ENCODE measurements around the gene LRRC1.
"Not testable (repeated sequence)": the region's sequence is repeated elsewhere in the genome, so short reads cannot be mapped to it uniquely, and the experiment has no call there.

Gene LRRC1

GRCh38 chr6:53805725-53806124 is 10.9 kb downstream of the LRRC1 start:
- Histone ChIP-seq H3K4me1 (ENCODE audit: insufficient read depth, insufficient read length) (no peaks in the 10 kb centered on the region), H3K4me3 (ENCODE audit: insufficient read length, low read depth) (no peak overlapping the region), H3K36me3 (ENCODE audit: insufficient read depth, insufficient read length, low read length) (no peaks in the 10 kb centered on the region), H3K27me3 (ENCODE audit: insufficient read depth, insufficient read length) (no peaks in the 10 kb centered on the region), H3K9ac (ENCODE audit: insufficient read length, low read depth) (no peak overlapping the region), H3K9me3 (ENCODE audit: insufficient read depth, low read length) (0 out of 2 replicates have a peak, but pooled peaks cover 3% of the 10 kb centered on the region)
- no peak for TF ChIP-seq ZNF274 (IDR thresholded peaks at IDR 0.05; ENCODE audit: low read depth, low read length)
- TF ChIP-seq YY1 (IDR thresholded peaks at IDR 0.05; ENCODE audit: insufficient read depth, insufficient read length): no peak
- TF ChIP-seq SUZ12 (IDR thresholded peaks at IDR 0.05; ENCODE audit: extremely low read depth, insufficient read depth, insufficient read length): no peak
- no peak for DNase-seq (ENCODE audit: low read depth, low spot score)

GRCh38 chr6:53807606-53808005 is 12.8 kb downstream of the LRRC1 start:
- not testable (repeated sequence) for H3K36me3 ChIP-seq (ENCODE audit: insufficient read depth, insufficient read length, low read length); H3K4me1 ChIP-seq (ENCODE audit: insufficient read depth, insufficient read length)

GRCh38 chr6:53808302-53808881 is 13.6 kb downstream of the LRRC1 start:
- Histone ChIP-seq H3K27me3 (ENCODE audit: insufficient read depth, insufficient read length) (no peaks in the 10 kb centered on the region), H3K4me1 (ENCODE audit: insufficient read depth, insufficient read length) (peaks cover 2% of the 10 kb centered on the region), H3K36me3 (ENCODE audit: insufficient read depth, insufficient read length, low read length) (no peaks in the 10 kb centered on the region), H3K9ac (ENCODE audit: insufficient read length, low read depth) (no peak overlapping the region), H3K4me3 (ENCODE audit: insufficient read length, low read depth) (no peak overlapping the region), H3K9me3 (ENCODE audit: insufficient read depth, low read length) (0 out of 2 replicates have a peak, but pooled peaks cover 3% of the 10 kb centered on the region)
- no peak for DNase-seq (ENCODE audit: low read depth, low spot score)
- no peak for TF ChIP-seq YY1 (IDR thresholded peaks at IDR 0.05; ENCODE audit: insufficient read depth, insufficient read length)

More at GRCh38 chr6:53807606-53808005, 12.8 kb downstream of the LRRC1 start:
- not testable (repeated sequence) for H3K9ac ChIP-seq (ENCODE audit: insufficient read length, low read depth); DNase-seq (ENCODE audit: low read depth, low spot score); H3K9me3 ChIP-seq (ENCODE audit: insufficient read depth, low read length); H3K27me3 ChIP-seq (ENCODE audit: insufficient read depth, insufficient read length); H3K4me3 ChIP-seq (ENCODE audit: insufficient read length, low read depth)

- Histone ChIP-seq H3K4me1 (ENCODE audit: insufficient read depth, insufficient read length) (peaks cover 2% of the 10 kb centered on the region), H3K4me3 (ENCODE audit: insufficient read length, low read depth) (no peak overlapping the region), H3K36me3 (ENCODE audit: insufficient read depth, insufficient read length, low read length) (no peaks in the 10 kb centered on the region), H3K9ac (ENCODE audit: insufficient read length, low read depth) (no peak overlapping the region), H3K9me3 (ENCODE audit: insufficient read depth, low read length) (0 out of 2 replicates have a peak, but pooled peaks cover 3% of the 10 kb centered on the region), H3K27me3 (ENCODE audit: insufficient read depth, insufficient read length) (no peaks in the 10 kb centered on the region)
- no peak for TF ChIP-seq ZNF274 (IDR thresholded peaks at IDR 0.05; ENCODE audit: low read depth, low read length)
- TF ChIP-seq YY1 (IDR thresholded peaks at IDR 0.05; ENCODE audit: insufficient read depth, insufficient read length): no peak
- no peak for TF ChIP-seq SUZ12 (IDR thresholded peaks at IDR 0.05; ENCODE audit: extremely low read depth, insufficient read depth, insufficient read length)
- DNase-seq (ENCODE audit: low read depth, low spot score): no peak
Measured at GRCh38 chr6:53809691-53810090, 14.9 kb downstream of the LRRC1 start.

GRCh38 chr6:53811082-53811481 is 16.3 kb downstream of the LRRC1 start:
- no peak overlapping the region for H3K9ac ChIP-seq (ENCODE audit: insufficient read length, low read depth)
- no peaks in the 10 kb centered on the region for H3K36me3 ChIP-seq (ENCODE audit: insufficient read depth, insufficient read length, low read length)
- peaks cover 2% of the 10 kb centered on the region for H3K4me1 ChIP-seq (ENCODE audit: insufficient read depth, insufficient read length)
- 0 out of 2 replicates have a peak, but pooled peaks cover 3% of the 10 kb centered on the region for H3K9me3 ChIP-seq (ENCODE audit: insufficient read depth, low read length)
- no peak for DNase-seq (ENCODE audit: low read depth, low spot score)
- TF ChIP-seq YY1 (IDR thresholded peaks at IDR 0.05; ENCODE audit: insufficient read depth, insufficient read length) (no peak), ZNF274 (IDR thresholded peaks at IDR 0.05; ENCODE audit: low read depth, low read length) (no peak), SUZ12 (IDR thresholded peaks at IDR 0.05; ENCODE audit: extremely low read depth, insufficient read depth, insufficient read length) (no peak)
- no peak overlapping the region for H3K4me3 ChIP-seq (ENCODE audit: insufficient read length, low read depth)
- no peaks in the 10 kb centered on the region for H3K27me3 ChIP-seq (ENCODE audit: insufficient read depth, insufficient read length)

- H3K27me3 ChIP-seq (ENCODE audit: insufficient read depth, insufficient read length): no peaks in the 10 kb centered on the region
- no peak overlapping the region for H3K9ac ChIP-seq (ENCODE audit: insufficient read length, low read depth)
- no peak overlapping the region for H3K4me3 ChIP-seq (ENCODE audit: insufficient read length, low read depth)
- peaks cover 2% of the 10 kb centered on the region for H3K4me1 ChIP-seq (ENCODE audit: insufficient read depth, insufficient read length)
- no peaks in the 10 kb centered on the region for H3K36me3 ChIP-seq (ENCODE audit: insufficient read depth, insufficient read length, low read length)
- H3K9me3 ChIP-seq (ENCODE audit: insufficient read depth, low read length): 0 out of 2 replicates have a peak, but pooled peaks cover 3% of the 10 kb centered on the region
- no peak for TF ChIP-seq SUZ12 (IDR thresholded peaks at IDR 0.05; ENCODE audit: extremely low read depth, insufficient read depth, insufficient read length)
- TF ChIP-seq ZNF274 (IDR thresholded peaks at IDR 0.05; ENCODE audit: low read depth, low read length): no peak
- no peak for TF ChIP-seq YY1 (IDR thresholded peaks at IDR 0.05; ENCODE audit: insufficient read depth, insufficient read length)
- DNase-seq (ENCODE audit: low read depth, low spot score): no peak
Measured at GRCh38 chr6:53811746-53812145, 16.9 kb downstream of the LRRC1 start.

- H3K27me3 ChIP-seq (ENCODE audit: insufficient read depth, insufficient read length): no peaks in the 10 kb centered on the region
- peaks cover 2% of the 10 kb centered on the region for H3K4me1 ChIP-seq (ENCODE audit: insufficient read depth, insufficient read length)
- no peaks in the 10 kb centered on the region for H3K36me3 ChIP-seq (ENCODE audit: insufficient read depth, insufficient read length, low read length)
- TF ChIP-seq YY1 (IDR thresholded peaks at IDR 0.05; ENCODE audit: insufficient read depth, insufficient read length) (no peak), ZNF274 (IDR thresholded peaks at IDR 0.05; ENCODE audit: low read depth, low read length) (no peak), SUZ12 (IDR thresholded peaks at IDR 0.05; ENCODE audit: extremely low read depth, insufficient read depth, insufficient read length) (no peak)
- no peak overlapping the region for H3K4me3 ChIP-seq (ENCODE audit: insufficient read length, low read depth)
- no peaks in the 10 kb centered on the region for H3K9me3 ChIP-seq (ENCODE audit: insufficient read depth, low read length)
- H3K9ac ChIP-seq (ENCODE audit: insufficient read length, low read depth): no peak overlapping the region
- no peak for DNase-seq (ENCODE audit: low read depth, low spot score)
Measured at GRCh38 chr6:53813096-53813495, 18.3 kb downstream of the LRRC1 start.

All from NT2/D1 (cell line).